BLaER1 treated with 17β-estradiol and CSF1 and Interleukin-3, amounts not matched to agents 10 nM and 100 nM (cell line): ENCODE data around the gene HDAC9.

Experiments
- H3K27ac ChIP-seq, 11 experiments: shearing (Covaris generic); formaldehyde crosslinking; 2 replicates each; pipeline ENCODE4 v1.8.1; 2022
- H3K27me3 ChIP-seq, 11 experiments: shearing (Covaris generic); formaldehyde crosslinking; 2 replicates each; pipeline ENCODE4 v1.8.1; 2022
- H3K36me3 ChIP-seq, 11 experiments: shearing (Covaris generic); formaldehyde crosslinking; 2 replicates each; pipeline ENCODE4 v1.8.1; 2022
- H3K4me1 ChIP-seq, 10 experiments: shearing (Covaris generic); formaldehyde crosslinking; 2 replicates each; pipeline ENCODE4 v1.8.1; 2022
- H3K4me2 ChIP-seq, 11 experiments: shearing (Covaris generic); formaldehyde crosslinking; 2 replicates each; pipeline ENCODE4 v1.8.1; 2022
- H3K4me3 ChIP-seq, 10 experiments: shearing (Covaris generic); formaldehyde crosslinking; 2 replicates each; pipeline ENCODE4 v1.8.1; 2022
- H3K9ac ChIP-seq, 11 experiments: shearing (Covaris generic); formaldehyde crosslinking; 2 replicates each; pipeline ENCODE4 v1.8.1; 2022
- H3K9me3 ChIP-seq, 11 experiments: shearing (Covaris generic); formaldehyde crosslinking; replicated peaks in 1 of 11; 2 replicates each; pipeline ENCODE4 v1.8.1; 2022
- H4K20me1 ChIP-seq, 11 experiments: shearing (Covaris generic); formaldehyde crosslinking; 2 replicates each; pipeline ENCODE4 v1.8.1; 2022
- Cebpa-rat ChIP-seq, 11 experiments: shearing (Covaris generic); IDR thresholded peaks; 2 replicates each; pipeline ENCODE4 v1.8.1; 2022

Gene HDAC9

DNA sequence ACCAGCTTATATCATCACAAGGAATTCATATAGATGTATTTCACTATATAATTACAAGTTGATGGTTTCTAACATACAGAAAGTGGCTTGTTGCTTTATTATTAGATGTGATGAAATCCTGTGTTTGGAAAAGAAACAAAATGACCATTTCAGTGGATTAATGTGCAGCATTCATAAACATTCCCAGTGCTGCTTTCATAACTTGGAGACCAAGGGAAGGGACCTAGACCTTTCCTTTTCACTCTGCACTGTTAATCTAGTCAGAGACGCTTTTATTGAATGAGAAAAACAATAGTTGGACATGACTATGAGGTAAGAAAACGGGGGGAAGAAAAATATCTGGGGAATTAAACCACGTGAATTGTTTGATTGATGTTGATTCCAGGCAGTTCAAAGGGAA lies 160.0 kb downstream of the HDAC9 start:
- peak overlapping the region in 7 of 11 experiments; percentile 7 to 70 (median 49); a peak in 14 of 22 replicates for H3K4me2 ChIP-seq
- TF ChIP-seq Cebpa-rat (IDR thresholded peaks at IDR 0.05): no peak
- H3K4me3 ChIP-seq: no peak overlapping the region
- H3K27me3 ChIP-seq: no peaks in the 10 kb centered on the region
- H3K27ac ChIP-seq: peak overlapping the region in 5 of 11 experiments; percentile 41 to 90 (median 80); a peak in 9 of 22 replicates
- peaks cover 0 to 88% (median 11%) of the 10 kb centered on the region in 10 experiments; a peak in 14 of 20 replicates for H3K4me1 ChIP-seq
- no peaks in the 10 kb centered on the region for H3K9me3 ChIP-seq
- H3K36me3 ChIP-seq: peaks cover 0 to 85% (median 41%) of the 10 kb centered on the region in 11 experiments; a peak in 18 of 22 replicates
- H3K9ac ChIP-seq: peak overlapping the region in 4 of 11 experiments; percentile 7 to 71 (median 57); a peak in 6 of 22 replicates
- no peaks in the 10 kb centered on the region for H4K20me1 ChIP-seq

DNA sequence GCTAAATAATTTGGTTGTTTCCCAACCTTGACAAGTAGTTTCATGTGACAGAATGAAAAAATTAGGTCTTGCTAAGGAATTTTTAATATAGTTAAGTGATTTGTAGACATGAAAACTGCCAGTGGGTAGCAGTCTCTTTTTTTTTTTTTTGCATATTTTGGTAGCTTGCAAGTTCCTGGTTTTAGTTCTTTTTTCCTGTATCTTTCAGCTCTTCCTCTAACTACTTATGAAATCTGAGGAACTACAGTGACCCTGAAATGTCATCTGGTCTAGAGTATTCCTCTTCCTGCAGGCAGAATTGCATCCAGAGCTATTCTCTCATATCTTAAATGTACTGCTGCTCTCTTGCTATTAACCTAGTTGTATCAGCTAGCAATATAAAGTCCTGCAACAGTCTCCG lies 160.4 kb downstream of the HDAC9 start:
- peak overlapping the region in 4 of 11 experiments; percentile 7 to 71 (median 57); a peak in 6 of 22 replicates for H3K9ac ChIP-seq
- H3K36me3 ChIP-seq: peaks cover 0 to 85% (median 37%) of the 10 kb centered on the region in 11 experiments; a peak in 18 of 22 replicates
- H3K4me1 ChIP-seq: peaks cover 0 to 92% (median 11%) of the 10 kb centered on the region in 10 experiments; a peak in 14 of 20 replicates
- no peaks in the 10 kb centered on the region for H3K9me3 ChIP-seq
- peak overlapping the region in 7 of 11 experiments; percentile 7 to 70 (median 49); a peak in 14 of 22 replicates for H3K4me2 ChIP-seq
- no peak overlapping the region for H3K4me3 ChIP-seq
- no peak for TF ChIP-seq Cebpa-rat (IDR thresholded peaks at IDR 0.05)
- H4K20me1 ChIP-seq: no peaks in the 10 kb centered on the region
- no peaks in the 10 kb centered on the region for H3K27me3 ChIP-seq
- H3K27ac ChIP-seq: peak overlapping the region in 5 of 11 experiments; percentile 41 to 90 (median 80); a peak in 9 of 22 replicates

DNA sequence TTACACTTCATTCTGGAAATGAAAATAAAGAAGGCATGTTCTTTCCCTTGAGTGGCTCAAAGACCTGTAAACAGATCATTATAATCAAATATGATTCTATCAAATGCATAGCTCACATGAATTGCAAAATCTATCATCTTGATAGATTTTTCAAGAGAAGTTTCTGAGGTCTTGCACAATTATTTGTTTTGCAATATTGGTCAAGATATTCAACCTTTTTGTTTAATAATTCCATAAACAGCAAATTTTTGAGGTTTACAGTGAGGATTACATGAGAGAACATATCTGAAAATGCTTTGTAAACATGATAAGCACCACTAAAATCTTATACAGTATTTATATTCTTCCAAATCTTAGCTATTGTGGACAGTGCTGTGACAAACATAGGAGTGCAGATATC lies 160.8 kb downstream of the HDAC9 start:
- peaks cover 0 to 85% (median 37%) of the 10 kb centered on the region in 11 experiments; a peak in 18 of 22 replicates for H3K36me3 ChIP-seq
- TF ChIP-seq Cebpa-rat (IDR thresholded peaks at IDR 0.05): no peak
- no peaks in the 10 kb centered on the region for H3K27me3 ChIP-seq
- peak overlapping the region in 7 of 11 experiments; percentile 7 to 70 (median 49); a peak in 11 of 22 replicates for H3K4me2 ChIP-seq
- no peaks in the 10 kb centered on the region for H4K20me1 ChIP-seq
- H3K9ac ChIP-seq: peak overlapping the region in 3 of 11 experiments; percentile 18 to 71 (median 52); a peak in 4 of 22 replicates
- H3K4me3 ChIP-seq: no peak overlapping the region
- no peaks in the 10 kb centered on the region for H3K9me3 ChIP-seq
- peak overlapping the region in 4 of 11 experiments; percentile 58 to 90 (median 83); a peak in 7 of 22 replicates for H3K27ac ChIP-seq
- peaks cover 0 to 92% (median 11%) of the 10 kb centered on the region in 10 experiments; a peak in 14 of 20 replicates for H3K4me1 ChIP-seq

- no peak overlapping the region for H3K9ac ChIP-seq
- H3K27ac ChIP-seq: peak overlapping the region in 3 of 11 experiments; percentile 12 to 30 (median 25); a peak in 3 of 22 replicates
- TF ChIP-seq Cebpa-rat (IDR thresholded peaks at IDR 0.05): no peak
- peaks cover 7 to 86% (median 26%) of the 10 kb centered on the region in 10 experiments for H3K4me1 ChIP-seq
- H3K27me3 ChIP-seq: no peaks in the 10 kb centered on the region
- H4K20me1 ChIP-seq: no peaks in the 10 kb centered on the region
- H3K4me3 ChIP-seq: no peak overlapping the region
- peaks cover 0 to 9% (median 0%) of the 10 kb centered on the region in 11 experiments; a peak in 1 of 22 replicates for H3K9me3 ChIP-seq
- H3K36me3 ChIP-seq: peaks cover 0 to 77% (median 25%) of the 10 kb centered on the region in 11 experiments; a peak in 17 of 22 replicates
- peak overlapping the region in 2 of 11 experiments; percentile 19 to 52; a peak in 3 of 22 replicates for H3K4me2 ChIP-seq
These were observed 164.2 kb downstream of the HDAC9 start for GRCh38 chr7:18659746-18660145.

- Histone ChIP-seq H3K4me2 (peak overlapping the region; percentile 4 to 60 (median 41); a peak in 19 of 22 replicates), H3K4me3 (no peak overlapping the region), H3K27me3 (no peaks in the 10 kb centered on the region), H3K9me3 (peaks cover 0 to 9% (median 0%) of the 10 kb centered on the region in 11 experiments; a peak in 1 of 22 replicates), H3K9ac (no peak overlapping the region), H3K36me3 (peaks cover 0 to 61% (median 7%) of the 10 kb centered on the region in 11 experiments; a peak in 10 of 22 replicates), H3K27ac (peak overlapping the region in 4 of 11 experiments; percentile 33 to 64 (median 46); a peak in 6 of 22 replicates), H4K20me1 (no peaks in the 10 kb centered on the region), H3K4me1 (peaks cover 7 to 81% (median 23%) of the 10 kb centered on the region in 10 experiments)
- TF ChIP-seq Cebpa-rat (IDR thresholded peaks at IDR 0.05): no peak
These were observed 167.8 kb downstream of the HDAC9 start for GRCh38 chr7:18663321-18663720.

DNA sequence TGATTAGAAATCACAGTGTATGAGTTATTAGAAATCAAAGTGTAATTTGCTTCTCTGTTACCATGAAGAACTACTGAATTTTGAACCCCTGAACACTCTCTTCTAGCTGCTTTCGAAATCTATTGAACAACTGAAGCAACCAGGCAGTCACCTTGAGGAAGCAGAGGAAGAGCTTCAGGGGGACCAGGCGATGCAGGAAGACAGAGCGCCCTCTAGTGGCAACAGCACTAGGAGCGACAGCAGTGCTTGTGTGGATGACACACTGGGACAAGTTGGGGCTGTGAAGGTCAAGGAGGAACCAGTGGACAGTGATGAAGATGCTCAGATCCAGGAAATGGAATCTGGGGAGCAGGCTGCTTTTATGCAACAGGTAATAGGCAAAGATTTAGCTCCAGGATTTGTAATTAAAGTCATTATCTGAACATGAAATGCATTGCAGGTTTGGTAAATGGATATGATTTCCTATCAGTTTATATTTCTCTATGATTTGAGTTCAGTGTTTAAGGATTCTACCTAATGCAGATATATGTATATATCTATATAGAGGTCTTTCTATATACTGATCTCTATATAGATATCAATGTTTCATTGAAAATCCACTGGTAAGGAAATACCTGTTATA lies 170.7 kb downstream of the HDAC9 start:
- no peaks in the 10 kb centered on the region for H3K27me3 ChIP-seq
- no peak for TF ChIP-seq Cebpa-rat (IDR thresholded peaks at IDR 0.05)
- H3K9ac ChIP-seq: no peak overlapping the region
- H4K20me1 ChIP-seq: no peaks in the 10 kb centered on the region
- H3K9me3 ChIP-seq: peaks cover 0 to 9% (median 0%) of the 10 kb centered on the region in 11 experiments; a peak in 1 of 22 replicates
- peaks cover 0 to 47% (median 12%) of the 10 kb centered on the region in 11 experiments; a peak in 12 of 22 replicates for H3K36me3 ChIP-seq
- peaks cover 7 to 59% (median 23%) of the 10 kb centered on the region in 10 experiments for H3K4me1 ChIP-seq
- H3K4me3 ChIP-seq: no peak overlapping the region
- peak overlapping the region in 2 of 11 experiments; percentile 31 to 54; a peak in 2 of 22 replicates for H3K27ac ChIP-seq
- H3K4me2 ChIP-seq: peak overlapping the region in 1 of 11 experiments; percentile 26; a peak in 1 of 22 replicates

DNA sequence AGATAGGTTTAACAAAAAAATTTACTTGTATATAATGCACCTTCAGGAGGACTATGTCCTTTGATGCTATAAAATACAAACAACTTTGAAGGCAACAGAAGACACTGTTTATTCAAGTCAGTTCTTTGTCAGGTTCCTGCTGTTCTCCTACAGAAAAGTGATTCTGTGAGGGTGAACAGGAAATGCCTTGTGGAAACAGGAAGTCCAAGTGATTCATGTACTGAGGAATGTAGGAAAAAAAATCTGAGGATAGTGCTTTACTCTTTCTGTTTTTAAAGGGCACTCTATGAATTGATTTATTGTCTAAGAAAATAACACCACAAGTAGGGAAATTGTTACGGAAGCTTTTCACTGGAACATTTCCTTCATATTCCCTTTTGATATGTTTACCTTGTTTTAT lies 171.9 kb downstream of the HDAC9 start:
- H3K4me2 ChIP-seq: peak overlapping the region in 7 of 11 experiments; percentile 12 to 66 (median 49); a peak in 10 of 22 replicates
- peaks cover 0 to 9% (median 0%) of the 10 kb centered on the region in 11 experiments; a peak in 1 of 22 replicates for H3K9me3 ChIP-seq
- no peak overlapping the region for H3K9ac ChIP-seq
- H3K27ac ChIP-seq: peak overlapping the region in 1 of 11 experiments; percentile 26; a peak in 1 of 22 replicates
- peaks cover 0 to 46% (median 12%) of the 10 kb centered on the region in 11 experiments; a peak in 12 of 22 replicates for H3K36me3 ChIP-seq
- H4K20me1 ChIP-seq: no peaks in the 10 kb centered on the region
- H3K27me3 ChIP-seq: no peaks in the 10 kb centered on the region
- peaks cover 6 to 56% (median 20%) of the 10 kb centered on the region in 10 experiments for H3K4me1 ChIP-seq
- no peak overlapping the region for H3K4me3 ChIP-seq
- TF ChIP-seq Cebpa-rat (IDR thresholded peaks at IDR 0.05): no peak

- H3K4me2 ChIP-seq: no peak overlapping the region
- no peaks in the 10 kb centered on the region for H3K27me3 ChIP-seq
- no peaks in the 10 kb centered on the region for H3K9me3 ChIP-seq
- no peak for TF ChIP-seq Cebpa-rat (IDR thresholded peaks at IDR 0.05)
- no peaks in the 10 kb centered on the region for H4K20me1 ChIP-seq
- peaks cover 0 to 21% (median 6%) of the 10 kb centered on the region in 10 experiments; a peak in 12 of 20 replicates for H3K4me1 ChIP-seq
- peaks cover 0 to 53% (median 20%) of the 10 kb centered on the region in 11 experiments; a peak in 13 of 22 replicates for H3K36me3 ChIP-seq
- H3K27ac ChIP-seq: no peak overlapping the region
- H3K9ac ChIP-seq: no peak overlapping the region
- no peak overlapping the region for H3K4me3 ChIP-seq
These were observed 175.6 kb downstream of the HDAC9 start for GRCh38 chr7:18671176-18671575.
